CD4-positive, alpha-beta T cell treated with Interferon alpha-2 for 1 hour (primary cell): ENCODE data around the gene ANP32A.

ENCODE experiments used
- DNase-seq, 2 donors: peaks; one replicate each; pipeline ENCODE4 v3.0.0-alpha.2; 2020 to 2022

The ANP32A gene

GRCh38 chr15:68739390-68740080 lies 81.2 kb downstream of the ANP32A start:
- no peak for DNase-seq

GRCh38 chr15:68735610-68736009 lies 85.1 kb downstream of the ANP32A start:
- no peak for DNase-seq

- DNase-seq: no peak
These were observed 85.8 kb downstream of the ANP32A start for GRCh38 chr15:68734881-68735280.

DNA sequence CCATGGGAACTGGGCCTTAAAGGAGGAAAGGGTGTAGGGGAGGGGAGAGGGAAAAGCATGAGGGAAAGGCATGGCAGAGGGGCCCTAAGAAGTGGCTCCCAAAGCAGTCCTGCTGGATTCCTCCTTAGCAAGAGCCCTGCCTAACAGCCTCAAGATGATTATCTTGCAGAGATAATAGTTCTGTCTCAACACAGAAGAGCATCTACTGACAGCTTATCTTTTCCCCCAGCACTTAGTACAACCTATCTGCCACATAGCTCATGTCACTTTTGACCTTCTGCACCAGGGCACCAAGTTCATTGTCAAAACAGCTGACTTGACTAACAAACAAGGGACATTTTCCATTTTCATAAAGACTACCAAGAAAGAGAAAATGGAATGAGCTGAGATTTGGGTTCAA lies 86.3 kb downstream of the ANP32A start:
- DNase-seq: no peak

- no peak for DNase-seq
These were observed 87.0 kb downstream of the ANP32A start for GRCh38 chr15:68733666-68734065.

- DNase-seq: no peak
These were observed 88.2 kb downstream of the ANP32A start for GRCh38 chr15:68732451-68732850.

- DNase-seq: no peak
These were observed 89.5 kb downstream of the ANP32A start for GRCh38 chr15:68730976-68731897.

DNA sequence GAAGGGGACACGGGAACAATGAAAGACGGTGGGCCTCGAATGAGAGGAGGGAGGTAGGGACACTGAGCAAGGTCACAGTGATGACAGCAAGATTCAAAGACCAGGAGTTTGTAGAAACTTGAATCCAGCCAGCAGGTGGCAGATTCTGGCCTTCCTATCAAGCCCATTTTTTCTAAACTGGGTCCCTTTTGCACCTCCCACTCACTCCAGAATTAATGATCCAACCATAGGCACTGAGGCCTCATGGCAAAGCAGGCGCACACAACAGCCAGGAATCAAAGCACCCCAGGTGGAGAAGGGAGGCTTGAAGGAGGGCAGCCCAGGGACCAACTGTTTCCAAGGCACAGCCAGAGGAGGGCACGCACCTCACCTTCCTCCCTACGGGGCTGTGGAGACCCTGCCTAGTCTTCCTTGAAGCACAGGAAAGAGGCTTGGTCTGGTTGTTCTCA lies 90.2 kb downstream of the ANP32A start:
- DNase-seq: peak; percentile 22 to 33

GRCh38 chr15:68729789-68730411 lies 90.8 kb downstream of the ANP32A start:
- no peak for DNase-seq
